Measurements from ENCODE around the gene TUBB. TPM values are rescaled to one million over a fixed set of nuclear protein-coding genes. Genes with fewer than 3 reads are reported as not detected.

The TUBB gene
- total and polyA plus RNA-seq, 9 of the 15 experiments (the other 6 are each of a cell fraction or from before 2014, with no cell fraction given): 971 to 2,870 (median 1,478) TPM

- TF ChIP-seq CLOCK (CRISPR knock-in tag; IDR thresholded peaks at IDR 0.05; ENCODE audit: borderline replicate concordance) (no peak), SREBF2 (CRISPR knock-in tag; IDR thresholded peaks at IDR 0.05) (no peak), DNMT1 (IDR thresholded peaks at IDR 0.05) (no peak), MBD1 (CRISPR knock-in tag; IDR thresholded peaks at IDR 0.05) (no peak), ZBTB17 (CRISPR knock-in tag; IDR thresholded peaks at IDR 0.05) (peak; percentile 90), ZNF766 (CRISPR knock-in tag; conservative IDR thresholded peaks at IDR 0.05) (no peak), ZC3H11A (IDR thresholded peaks at IDR 0.05; ENCODE audit: low read depth, low read length) (no peak), ZKSCAN3 (CRISPR knock-in tag; IDR thresholded peaks at IDR 0.05) (no peak), FOXP1 (CRISPR knock-in tag; IDR thresholded peaks at IDR 0.05) (peak; percentile 49), ZBTB40 (IDR thresholded peaks at IDR 0.05) (no peak), ZBTB40 (CRISPR knock-in tag; IDR thresholded peaks at IDR 0.05) (0 out of 2 replicates have a peak, but pooled peaks have one; percentile 37), TAL1 (IDR thresholded peaks at IDR 0.05) (no peak), CBX2 (IDR thresholded peaks at IDR 0.05; ENCODE audit: insufficient read depth, low read length, poor library complexity, severe bottlenecking) (no peak)
Observed at GRCh38 chr6:30721198-30722024, 1.3 kb downstream of the TUBB start (continued).

All from K562 (cell line).